Measurements from ENCODE around the gene USP44.

- TF ChIP-seq, protein P1, sequence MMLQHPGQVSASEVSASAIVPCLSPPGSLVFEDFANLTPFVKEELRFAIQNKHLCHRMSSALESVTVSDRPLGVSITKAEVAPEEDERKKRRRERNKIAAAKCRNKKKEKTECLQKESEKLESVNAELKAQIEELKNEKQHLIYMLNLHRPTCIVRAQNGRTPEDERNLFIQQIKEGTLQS (IDR thresholded peaks at IDR 0.05; ENCODE audit: borderline replicate concordance, extremely low read depth, low read depth, low read length) = no peak
- TF ChIP-seq HDAC2 (IDR thresholded peaks at IDR 0.05) (no peak), MTA2 (IDR thresholded peaks at IDR 0.05; ENCODE audit: low read depth) (no peak), PAX5 (IDR thresholded peaks at IDR 0.05; ENCODE audit: borderline replicate concordance, low read depth, low read length) (no peak), ZNF207 (IDR thresholded peaks at IDR 0.05; ENCODE audit: borderline replicate concordance) (no peak), ELK1 (IDR thresholded peaks at IDR 0.05; ENCODE audit: low read depth, low read length) (no peak), ASH2L (IDR thresholded peaks at IDR 0.05; ENCODE audit: borderline replicate concordance, low read depth) (no peak), ZNF274 (IDR thresholded peaks at IDR 0.05; ENCODE audit: insufficient read depth, insufficient read length) (no peak), POLR2A (IDR thresholded peaks at IDR 0.05; ENCODE audit: low read depth, low read length) (no peak)
- TF ChIP-seq, protein P2, sequence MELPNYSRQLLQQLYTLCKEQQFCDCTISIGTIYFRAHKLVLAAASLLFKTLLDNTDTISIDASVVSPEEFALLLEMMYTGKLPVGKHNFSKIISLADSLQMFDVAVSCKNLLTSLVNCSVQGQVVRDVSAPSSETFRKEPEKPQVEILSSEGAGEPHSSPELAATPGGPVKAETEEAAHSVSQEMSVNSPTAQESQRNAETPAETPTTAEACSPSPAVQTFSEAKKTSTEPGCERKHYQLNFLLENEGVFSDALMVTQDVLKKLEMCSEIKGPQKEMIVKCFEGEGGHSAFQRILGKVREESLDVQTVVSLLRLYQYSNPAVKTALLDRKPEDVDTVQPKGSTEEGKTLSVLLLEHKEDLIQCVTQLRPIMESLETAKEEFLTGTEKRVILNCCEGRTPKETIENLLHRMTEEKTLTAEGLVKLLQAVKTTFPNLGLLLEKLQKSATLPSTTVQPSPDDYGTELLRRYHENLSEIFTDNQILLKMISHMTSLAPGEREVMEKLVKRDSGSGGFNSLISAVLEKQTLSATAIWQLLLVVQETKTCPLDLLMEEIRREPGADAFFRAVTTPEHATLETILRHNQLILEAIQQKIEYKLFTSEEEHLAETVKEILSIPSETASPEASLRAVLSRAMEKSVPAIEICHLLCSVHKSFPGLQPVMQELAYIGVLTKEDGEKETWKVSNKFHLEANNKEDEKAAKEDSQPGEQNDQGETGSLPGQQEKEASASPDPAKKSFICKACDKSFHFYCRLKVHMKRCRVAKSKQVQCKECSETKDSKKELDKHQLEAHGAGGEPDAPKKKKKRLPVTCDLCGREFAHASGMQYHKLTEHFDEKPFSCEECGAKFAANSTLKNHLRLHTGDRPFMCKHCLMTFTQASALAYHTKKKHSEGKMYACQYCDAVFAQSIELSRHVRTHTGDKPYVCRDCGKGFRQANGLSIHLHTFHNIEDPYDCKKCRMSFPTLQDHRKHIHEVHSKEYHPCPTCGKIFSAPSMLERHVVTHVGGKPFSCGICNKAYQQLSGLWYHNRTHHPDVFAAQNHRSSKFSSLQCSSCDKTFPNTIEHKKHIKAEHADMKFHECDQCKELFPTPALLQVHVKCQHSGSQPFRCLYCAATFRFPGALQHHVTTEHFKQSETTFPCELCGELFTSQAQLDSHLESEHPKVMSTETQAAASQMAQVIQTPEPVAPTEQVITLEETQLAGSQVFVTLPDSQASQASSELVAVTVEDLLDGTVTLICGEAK (IDR thresholded peaks at IDR 0.05; ENCODE audit: borderline replicate concordance) = no peak
Measured at GRCh38 chr12:95600567-95600966, 49.3 kb upstream of the USP44 start.

All from GM12878 (cell line).